H9 (cell line): ENCODE results near the gene TPD52L2. TPM values are rescaled to one million over a fixed set of nuclear protein-coding genes. Genes with fewer than 3 reads are reported as not detected.

Experiments
- DNase-seq: peaks from one replicate; pipeline ENCODE4 v3.0.0-alpha.2; 2017
- H2AFZ ChIP-seq: one replicate; pipeline ENCODE4 v1.6.1; 2013; ENCODE audit warnings: mild to moderate bottlenecking, low read length, control low read depth, moderate library complexity
- H2AK5ac ChIP-seq: 2 replicates; pipeline ENCODE4 v1.6.1; 2013; ENCODE audit warnings: low read length, control low read depth, mixed read lengths; ENCODE audit not compliant: insufficient read length
- H2BK120ac ChIP-seq: one replicate; pipeline ENCODE4 v1.6.1; 2013; ENCODE audit warnings: low read depth, mild to moderate bottlenecking, low read length, control low read depth, inconsistent platforms; ENCODE audit not compliant: poor library complexity, severe bottlenecking
- H2BK12ac ChIP-seq: 2 replicates; pipeline ENCODE4 v1.6.1; 2013; ENCODE audit warnings: low read length, control low read depth, mixed read lengths, low read depth; ENCODE audit not compliant: insufficient read length
- H2BK15ac ChIP-seq: 2 replicates; pipeline ENCODE4 v1.6.1; 2013; ENCODE audit warnings: low read depth, low read length, control low read depth
- H2BK20ac ChIP-seq: one replicate; pipeline ENCODE4 v1.6.1; 2013; ENCODE audit warnings: low read depth, mild to moderate bottlenecking, low read length, control low read depth, inconsistent platforms; ENCODE audit not compliant: poor library complexity, severe bottlenecking
- H2BK5ac ChIP-seq: 2 replicates; pipeline ENCODE4 v1.6.1; 2013; ENCODE audit warnings: low read length, control low read depth, mixed read lengths; ENCODE audit not compliant: insufficient read length
- H3K14ac ChIP-seq: 2 replicates; pipeline ENCODE4 v1.6.1; 2013; ENCODE audit warnings: low read length, control low read depth; ENCODE audit not compliant: insufficient read depth
- H3K18ac ChIP-seq: 2 replicates; pipeline ENCODE4 v1.6.1; 2013; ENCODE audit warnings: low read depth, mild to moderate bottlenecking, mixed read lengths, low read length, control low read depth; ENCODE audit not compliant: insufficient read length
- H3K23ac ChIP-seq: 2 replicates; pipeline ENCODE4 v1.6.1; 2013; ENCODE audit warnings: low read length, control low read depth, mixed read lengths, low read depth; ENCODE audit not compliant: insufficient read length
- H3K23me2 ChIP-seq: 2 replicates; pipeline ENCODE4 v1.6.1; 2013; ENCODE audit warnings: low read depth, mild to moderate bottlenecking, mixed read lengths, low read length, control low read depth; ENCODE audit not compliant: insufficient read length, poor library complexity, severe bottlenecking
- H3K27ac ChIP-seq: 2 replicates; pipeline ENCODE4 v1.5.1; 2013; ENCODE audit warnings: low read length, control low read depth, mixed read lengths, low read depth; ENCODE audit not compliant: insufficient read length
- H3K27me3 ChIP-seq: 2 replicates; pipeline ENCODE4 v1.6.1; 2013; ENCODE audit warnings: low read length, control low read depth, inconsistent platforms; ENCODE audit not compliant: insufficient read depth
- H3K4ac ChIP-seq: 2 replicates; pipeline ENCODE4 v1.6.1; 2013; ENCODE audit warnings: low read depth, mild to moderate bottlenecking, control low read depth, inconsistent platforms, low read length, moderate library complexity
- H3K4me1 ChIP-seq: 2 replicates; pipeline ENCODE4 v1.6.1; 2013; ENCODE audit warnings: low read length, control low read depth, inconsistent platforms; ENCODE audit not compliant: insufficient read depth
- H3K4me2 ChIP-seq: 2 replicates; pipeline ENCODE4 v1.6.1; 2013; ENCODE audit warnings: low read length, control low read depth, mixed read lengths; ENCODE audit not compliant: insufficient read length, insufficient read depth
- H3K56ac ChIP-seq: 2 replicates; pipeline ENCODE4 v1.6.1; 2013; ENCODE audit warnings: low read depth, mild to moderate bottlenecking, mixed read lengths, low read length, control low read depth; ENCODE audit not compliant: insufficient read length
- H3K79me1 ChIP-seq: 2 replicates; pipeline ENCODE4 v1.6.1; 2013; ENCODE audit warnings: low read depth, mild to moderate bottlenecking, moderate library complexity, low read length, control low read depth, inconsistent platforms; ENCODE audit not compliant: insufficient read depth, poor library complexity, severe bottlenecking
- H3K79me2 ChIP-seq: 2 replicates; pipeline ENCODE4 v1.6.1; 2013; ENCODE audit warnings: low read length, control low read depth, inconsistent platforms; ENCODE audit not compliant: insufficient read depth
- H3K9ac ChIP-seq: 2 replicates; pipeline ENCODE4 v1.6.1; 2013; ENCODE audit warnings: low read length, control low read depth, mixed read lengths; ENCODE audit not compliant: insufficient read length; ENCODE audit errors: extremely low read depth
- H3K9me3 ChIP-seq: one replicate; pipeline ENCODE4 v1.6.1; 2013; ENCODE audit warnings: low read depth, low read length, inconsistent platforms; ENCODE audit not compliant: control insufficient read depth
- H3T11ph ChIP-seq: one replicate; pipeline ENCODE4 v1.6.1; 2013; ENCODE audit warnings: mild to moderate bottlenecking, low read length, control low read depth, inconsistent platforms
- H4K20me1 ChIP-seq: one replicate; pipeline ENCODE4 v1.6.1; 2013; ENCODE audit not compliant: control insufficient read depth, insufficient read length, insufficient read depth
- H4K5ac ChIP-seq: 2 replicates; pipeline ENCODE4 v1.6.1; 2013; ENCODE audit warnings: low read depth, mild to moderate bottlenecking, mixed read lengths, low read length, control low read depth; ENCODE audit not compliant: insufficient read length
- H4K8ac ChIP-seq: replicated peaks from 2 replicates; pipeline ENCODE4 v1.6.1; 2013; ENCODE audit warnings: low read length, control low read depth, mixed read lengths, low read depth; ENCODE audit not compliant: insufficient read length
- H4K91ac ChIP-seq: 2 replicates; pipeline ENCODE4 v1.6.1; 2013; ENCODE audit warnings: low read depth, mild to moderate bottlenecking, moderate library complexity, mixed read lengths, low read length, control low read depth; ENCODE audit not compliant: insufficient read length
- H3K27ac Mint-ChIP-seq, 3 experiments: 2 replicates in 2 of 3; 3 replicates in 1 of 3; pipeline ENCODE4 v1.8.0; 2020 to 2021; ENCODE audit warnings: mixed read lengths in 3 of 3, mild to moderate bottlenecking in 1 of 3, moderate library complexity in 1 of 3
- H3K27me3 Mint-ChIP-seq: 2 replicates; pipeline ENCODE4 v1.8.0; 2021; ENCODE audit warnings: low read depth, mild to moderate bottlenecking, moderate library complexity, mixed read lengths
- H3K36me3 Mint-ChIP-seq, 3 experiments: 2 replicates in 2 of 3; 3 replicates in 1 of 3; pipeline ENCODE4 v1.8.0; 2020 to 2021; ENCODE audit warnings: low read depth in 3 of 3, mixed read lengths in 3 of 3; ENCODE audit not compliant: insufficient read depth in 1 of 3
- H3K4me1 Mint-ChIP-seq, 2 experiments: 2 replicates each; pipeline ENCODE4 v1.8.0; 2020; ENCODE audit warnings: mixed read lengths in 2 of 2
- H3K4me3 Mint-ChIP-seq, 2 experiments: 2 replicates in 1 of 2; 3 replicates in 1 of 2; pipeline ENCODE4 v1.8.0; 2020 to 2021; ENCODE audit warnings: mild to moderate bottlenecking in 2 of 2, mixed read lengths in 2 of 2, moderate library complexity in 1 of 2
- H3K9me3 Mint-ChIP-seq, 2 experiments: 2 replicates in 1 of 2; 3 replicates in 1 of 2; pipeline ENCODE4 v1.8.0; 2020; ENCODE audit warnings: mild to moderate bottlenecking in 2 of 2, mixed read lengths in 2 of 2, moderate library complexity in 1 of 2
- CTCF ChIP-seq: fragments of 200-600 bp; sonication (generic); conservative IDR thresholded peaks from 3 replicates; pipeline ENCODE4 v1.8.0; 2021; ENCODE audit warnings: antibody characterized with exemption, mild to moderate bottlenecking
- WGBS: extraction: QIAGEN DNeasy Blood & Tissue Kit; methylation state at CpG from one replicate; pipeline ENCODE4 v1.1.7; 2013; ENCODE audit warnings: missing lambda C conversion rate, low lambda C conversion rate, mixed read lengths; ENCODE audit not compliant: insufficient read length; ENCODE audit errors: extremely low coverage; 5-methylcytosine and 5-hydroxymethylcytosine counted together
- total RNA-seq: library from RNA; stranded (reverse); gene quantifications from 2 replicates; pipeline ENCODE4 v1.2.1, GENCODE V29; 2021

The TPD52L2 gene
- total RNA-seq, 1 experiment from 2014 or later = 94.1 TPM

GRCh38 chr20:63920226-63920625 is 55.2 kb downstream of the TPD52L2 start:
- H2BK15ac ChIP-seq = no peak overlapping the region

More at GRCh38 chr20:63920226-63920625, 55.2 kb downstream of the TPD52L2 start:
- Histone ChIP-seq H3K23ac (no peak overlapping the region), H3K18ac (no peak overlapping the region), H4K91ac (no peak overlapping the region), H3T11ph (no peak overlapping the region), H3K79me2 (no peaks in the 10 kb centered on the region; the same call in 1 of the 2 replicates), H2BK5ac (no peak overlapping the region), H3K9ac (no peak overlapping the region), H2BK120ac (no peak overlapping the region), H3K23me2 (no peaks in the 10 kb centered on the region), H3K4me2 (no peak overlapping the region), H2AFZ (no peak overlapping the region), H4K20me1 (no peaks in the 10 kb centered on the region), H3K79me1 (no peaks in the 10 kb centered on the region), H3K9me3 (no peaks in the 10 kb centered on the region), H2BK20ac (no peak overlapping the region), H3K4me1 (no peaks in the 10 kb centered on the region), H3K14ac (no peak overlapping the region), H4K8ac (no peak overlapping the region), H3K56ac (no peak overlapping the region), H2BK12ac (no peak overlapping the region), H2AK5ac (no peak overlapping the region), H3K27me3 (no peaks in the 10 kb centered on the region), H3K27ac (no peak overlapping the region), H4K5ac (no peak overlapping the region), H3K4ac (no peak overlapping the region)
- WGBS = no CpG with 5 or more reads among the region's 23 CpGs
- Mint-ChIP-seq H3K36me3 (peaks cover 9 to 30% (median 12%) of the 10 kb centered on the region in 3 experiments; a peak in 6 of 7 replicates), H3K4me1 (no peaks in the 10 kb centered on the region), H3K27me3 (no peaks in the 10 kb centered on the region), H3K27ac (peak overlapping the region in 1 of 3 experiments; percentile 76; a peak in 1 of 7 replicates), H3K9me3 (peaks cover 5% of the 10 kb centered on the region in 2 experiments; a peak in 4 of 5 replicates), H3K4me3 (no peak overlapping the region)
- DNase-seq = no peak
- no peak for TF ChIP-seq CTCF
